Upper lobe of left lung (tissue), 6 donors: Measurements from ENCODE around the gene SZRD1. TPM values are rescaled to one million over a fixed set of nuclear protein-coding genes. Genes with fewer than 3 reads are reported as not detected.
A peak's percentile ranks its signal among the peaks of the same experiment; 100 is the strongest.

ENCODE experiments used
- ATAC-seq, 2 donors: fragments of 200-7000 bp; cut with Tn5 transposase; one replicate each; pipeline ENCODE4 v1.9.1; 2022; ENCODE audit warnings: mild to moderate bottlenecking in 2 of 2, moderate library complexity in 2 of 2; ENCODE audit not compliant: low FRiP score in 2 of 2
- DNase-seq, 2 donors: peaks; one replicate each; pipeline ENCODE4 v3.0.0-alpha.2; 2019 to 2020
- H3K27ac ChIP-seq, 4 donors: fragments of 200-600 bp; sonication (generic); one replicate each; pipeline ENCODE4 v1.5.1; 2016 to 2019
- H3K27me3 ChIP-seq, 4 donors: fragments of 200-600 bp; sonication (generic); one replicate each; pipeline ENCODE4 v1.5.1; 2017 to 2019
- H3K36me3 ChIP-seq, 4 donors: fragments of 200-600 bp; sonication (generic); one replicate each; pipeline ENCODE4 v1.5.1; 2016 to 2019
- H3K4me1 ChIP-seq, 4 donors: fragments of 200-600 bp; sonication (generic); one replicate each; pipeline ENCODE4 v1.5.1; 2018 to 2019
- H3K4me3 ChIP-seq, 4 donors: fragments of 200-600 bp; sonication (generic); one replicate each; pipeline ENCODE4 v1.5.1; 2017 to 2019; ENCODE audit warnings: mild to moderate bottlenecking in 2 of 4, moderate library complexity in 1 of 4
- H3K9me3 ChIP-seq, 4 donors: fragments of 200-600 bp; sonication (generic); one replicate each; pipeline ENCODE4 v1.5.1; 2018 to 2019
- CTCF ChIP-seq, 6 experiments: fragments of 450-650 bp in 4 of 6; fragments of 200-600 bp in 2 of 6; sonication (generic) in 2 of 6; IDR thresholded peaks; one replicate each; pipeline ENCODE4 v1.5.1; 2016 to 2019; ENCODE audit warnings: antibody characterized with exemption in 6 of 6
- EP300 ChIP-seq, 4 donors: sonication (generic); formaldehyde crosslinking; IDR thresholded peaks; one replicate each; pipeline ENCODE4 v1.5.1; 2017; ENCODE audit warnings: antibody characterized with exemption in 4 of 4, control low read depth in 2 of 4
- POLR2A ChIP-seq, 4 donors: fragments of 450-650 bp; IDR thresholded peaks; one replicate each; pipeline ENCODE4 v1.5.1; 2016 to 2017; ENCODE audit warnings: antibody characterized with exemption in 4 of 4, mild to moderate bottlenecking in 2 of 4
- POLR2AphosphoS5 ChIP-seq, 2 donors: sonication (generic); formaldehyde crosslinking; IDR thresholded peaks; one replicate each; pipeline ENCODE4 v1.5.1; 2017; ENCODE audit warnings: antibody characterized with exemption in 2 of 2
- WGBS, 2 donors: methylation state at CpG; one replicate each; pipeline ENCODE4 v1.1.5; 2017 to 2018; 5-methylcytosine and 5-hydroxymethylcytosine counted together
- total RNA-seq, 6 donors: library from RNA; depleted of rRNA in 4 of 6; stranded (reverse); fragments of >200 nt in 4 of 6; gene quantifications; one replicate each; pipeline versions ENCODE4 v1.1.0 to v1.2.1, GENCODE V29; 2016 to 2021
- donor health status: DM: no; HTN: no; CAD: no; lungs with moderate emphysema.
- donor health status: DM: no; HTN: yes; CAD: no; lungs with severe emphysema.

The SZRD1 gene
- total RNA-seq, 6 donors from 2014 or later, result 30.4 to 136 (median 58.3) TPM

GRCh38 chr1:16387201-16388188 is 20.5 kb downstream of the SZRD1 start:
- Histone ChIP-seq H3K4me3 (peak overlapping the region in 3 of 4 donors; percentile 20 to 31 (median 25)), H3K4me1 (peaks cover 52 to 71% (median 57%) of the 10 kb centered on the region in 4 donors), H3K9me3 (no peaks in the 10 kb centered on the region), H3K36me3 (peaks cover 0 to 3% (median 0%) of the 10 kb centered on the region in 4 donors), H3K27ac (peak overlapping the region; percentile 13 to 72 (median 59)), H3K27me3 (no peaks in the 10 kb centered on the region)
- ATAC-seq (peak; percentile 68 to 73), DNase-seq (peak in 1 of 2 donors; percentile 70)
- 44 to 50% methylated on average over 12 to 14 of the region's 14 CpGs for WGBS, 2 donors
- TF ChIP-seq CTCF (IDR thresholded peaks at IDR 0.05) (no peak), POLR2AphosphoS5 (IDR thresholded peaks at IDR 0.05) (peak in 1 of 2 donors; percentile 18)

GRCh38 chr1:16391411-16391810 is 24.4 kb downstream of the SZRD1 start:
- Histone ChIP-seq H3K27me3 (no peaks in the 10 kb centered on the region), H3K4me1 (peaks cover 46 to 67% (median 55%) of the 10 kb centered on the region in 4 donors), H3K27ac (peak overlapping the region in 2 of 4 donors; percentile 21 to 49), H3K9me3 (no peaks in the 10 kb centered on the region), H3K4me3 (no peak overlapping the region), H3K36me3 (peaks cover 12 to 32% (median 29%) of the 10 kb centered on the region in 4 donors)
- DNase-seq (no peak), ATAC-seq (no peak)
- TF ChIP-seq EP300 (IDR thresholded peaks at IDR 0.05) (no peak), POLR2A (IDR thresholded peaks at IDR 0.05) (no peak), CTCF (IDR thresholded peaks at IDR 0.05) (no peak), POLR2AphosphoS5 (IDR thresholded peaks at IDR 0.05) (no peak)
- 50 to 62% methylated on average over 3 of the region's 3 CpGs for WGBS, 2 donors

- Histone ChIP-seq H3K27me3 (no peaks in the 10 kb centered on the region), H3K27ac (peak overlapping the region in 3 of 4 donors; percentile 11 to 49 (median 26)), H3K9me3 (no peaks in the 10 kb centered on the region), H3K4me1 (peaks cover 33 to 59% (median 43%) of the 10 kb centered on the region in 4 donors), H3K36me3 (peaks cover 15 to 48% (median 38%) of the 10 kb centered on the region in 4 donors), H3K4me3 (no peak overlapping the region)
- DNase-seq (peak in 1 of 2 donors; percentile 82), ATAC-seq (peak in 1 of 2 donors; percentile 50)
- 75 to 81% methylated on average over 19 to 21 of the region's 21 CpGs for WGBS, 2 donors
- no peak for TF ChIP-seq EP300 (IDR thresholded peaks at IDR 0.05)
- TF ChIP-seq CTCF (IDR thresholded peaks at IDR 0.05), result no peak
- TF ChIP-seq POLR2A (IDR thresholded peaks at IDR 0.05), result no peak
- TF ChIP-seq POLR2AphosphoS5 (IDR thresholded peaks at IDR 0.05), result no peak
Measured at GRCh38 chr1:16392740-16393569, 25.9 kb downstream of the SZRD1 start.

DNA sequence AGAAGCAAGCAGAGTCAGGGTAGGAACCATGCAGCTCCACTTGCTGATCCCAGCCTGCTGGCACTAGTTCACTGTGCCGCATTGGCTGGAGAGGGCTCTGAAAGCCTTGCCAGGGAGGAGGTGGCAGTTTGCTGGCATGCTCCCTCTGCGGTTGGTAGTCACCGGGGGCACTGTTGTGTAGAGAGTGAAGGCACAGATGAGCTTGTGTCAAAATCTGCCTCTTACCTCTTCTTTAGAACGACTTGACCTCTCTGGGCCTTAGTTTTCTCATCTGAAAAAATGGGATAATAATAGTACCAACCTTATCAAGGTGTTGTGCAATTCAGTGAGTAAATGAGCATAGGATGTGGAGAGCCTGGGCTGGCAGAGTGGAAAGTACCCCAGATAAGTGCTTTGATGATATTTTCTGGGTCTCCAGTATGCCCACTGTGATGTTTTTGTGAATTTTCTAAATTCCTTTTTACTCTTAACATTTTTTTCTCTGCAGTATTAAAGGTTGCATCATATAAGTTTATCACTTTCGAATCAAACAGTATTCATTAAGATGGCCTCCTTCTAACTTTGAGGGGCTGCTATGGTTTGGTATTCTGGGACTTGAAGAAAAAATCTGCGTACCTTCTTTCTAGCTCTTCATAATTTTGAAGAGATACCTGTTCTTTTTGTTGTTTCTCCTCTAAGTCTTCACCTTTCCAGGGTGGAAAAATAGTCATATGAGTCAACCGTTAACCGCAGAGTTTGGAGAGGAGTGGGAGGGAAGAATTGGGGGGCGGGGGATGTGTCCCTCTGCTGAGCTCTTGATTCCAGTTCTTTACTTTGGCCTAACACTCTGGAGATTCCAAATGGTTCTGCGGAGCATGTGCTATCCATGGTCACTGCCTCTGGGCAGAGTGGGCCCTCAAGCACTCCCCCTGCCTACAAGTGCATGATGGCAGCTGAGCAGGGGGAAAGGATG is 26.8 kb downstream of the SZRD1 start:
- TF ChIP-seq POLR2AphosphoS5 (IDR thresholded peaks at IDR 0.05), result no peak
- ATAC-seq (no peak), DNase-seq (no peak)
- no peaks in the 10 kb centered on the region for H3K9me3 ChIP-seq
- 84 to 92% methylated on average over 10 of the region's 10 CpGs for WGBS, 2 donors
- H3K27ac ChIP-seq, result peak overlapping the region in 3 of 4 donors; percentile 11 to 49 (median 26)
- no peak overlapping the region for H3K4me3 ChIP-seq
- peaks cover 31 to 57% (median 40%) of the 10 kb centered on the region in 4 donors for H3K4me1 ChIP-seq
- peaks cover 15 to 57% (median 42%) of the 10 kb centered on the region in 4 donors for H3K36me3 ChIP-seq
- H3K27me3 ChIP-seq, result no peaks in the 10 kb centered on the region
